T-helper 2 cell (primary cell): ENCODE results near the gene L1TD1.
"Not testable (repeated sequence)": the region's sequence is repeated elsewhere in the genome, so short reads cannot be mapped to it uniquely, and the experiment has no call there.

Experiments
- DNase-seq, 5 experiments: peaks; one replicate each; pipeline versions ENCODE4 v3.0.0 to v3.0.0-alpha.2; 2012 to 2022

L1TD1 gene

GRCh38 chr1:62207187-62207586 is 12.5 kb downstream of the L1TD1 start:
- no peak for DNase-seq

- DNase-seq: no peak
These were observed 13.4 kb downstream of the L1TD1 start for GRCh38 chr1:62208087-62208486.

GRCh38 chr1:62208970-62209369 is 14.3 kb downstream of the L1TD1 start:
- DNase-seq: no peak

GRCh38 chr1:62209931-62210595 is 15.4 kb downstream of the L1TD1 start:
- DNase-seq: no peak

- no peak for DNase-seq
These were observed 16.3 kb downstream of the L1TD1 start for GRCh38 chr1:62210960-62211359.

- no peak for DNase-seq
These were observed 17.8 kb downstream of the L1TD1 start for GRCh38 chr1:62212411-62212810.

- DNase-seq: no peak
These were observed 18.6 kb downstream of the L1TD1 start for GRCh38 chr1:62213075-62213914.

- no peak for DNase-seq
These were observed 24.0 kb downstream of the L1TD1 start for GRCh38 chr1:62218604-62219003.

- DNase-seq: not testable (repeated sequence)
These were observed 25.8 kb downstream of the L1TD1 start for GRCh38 chr1:62220456-62220855.

GRCh38 chr1:62221171-62221570 is 26.5 kb downstream of the L1TD1 start:
- DNase-seq: no peak

- DNase-seq: no peak
These were observed 27.7 kb downstream of the L1TD1 start for GRCh38 chr1:62222321-62222720.

- DNase-seq: no peak
These were observed 29.5 kb downstream of the L1TD1 start for GRCh38 chr1:62224182-62224581.

GRCh38 chr1:62227496-62227895 is 32.8 kb downstream of the L1TD1 start:
- DNase-seq: no peak

- no peak for DNase-seq
These were observed 33.7 kb downstream of the L1TD1 start for GRCh38 chr1:62228136-62228882.

- no peak for DNase-seq
These were observed 34.2 kb downstream of the L1TD1 start for GRCh38 chr1:62228883-62229187.

- DNase-seq: no peak
These were observed 34.8 kb downstream of the L1TD1 start for GRCh38 chr1:62229468-62229867.

GRCh38 chr1:62229932-62230331 is 35.3 kb downstream of the L1TD1 start:
- no peak for DNase-seq

GRCh38 chr1:62230718-62231117 is 36.1 kb downstream of the L1TD1 start:
- DNase-seq: no peak

- no peak for DNase-seq
These were observed 38.2 kb downstream of the L1TD1 start for GRCh38 chr1:62232871-62233278.

GRCh38 chr1:62233926-62234450 is 39.3 kb downstream of the L1TD1 start:
- DNase-seq: no peak

GRCh38 chr1:62234688-62235087 is 40.0 kb downstream of the L1TD1 start:
- DNase-seq: no peak

- no peak for DNase-seq
These were observed 40.9 kb downstream of the L1TD1 start for GRCh38 chr1:62235576-62235975.

- no peak for DNase-seq
These were observed 42.7 kb downstream of the L1TD1 start for GRCh38 chr1:62237361-62237760.
